ENCODE results near the gene NTF3.

DNA sequence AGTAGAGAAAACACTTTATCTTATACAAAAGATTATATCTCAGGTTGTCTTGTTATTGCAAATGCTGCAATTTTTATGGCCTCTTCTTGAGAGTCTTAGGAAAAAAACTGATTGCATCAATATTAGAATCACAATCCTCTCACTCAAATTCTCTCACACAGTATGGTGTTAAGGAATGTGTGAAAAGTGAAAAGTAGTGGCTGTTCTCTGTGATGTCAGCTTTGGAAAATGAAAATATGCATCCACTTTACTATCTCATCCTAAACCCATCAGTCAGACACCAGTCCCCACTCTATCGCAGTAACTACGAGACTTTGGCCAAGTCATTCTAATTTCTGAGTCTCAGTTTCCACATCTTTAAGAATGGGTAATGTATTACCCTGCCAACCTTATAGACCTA lies 32.6 kb upstream of the NTF3 start:
- no peak for TF ChIP-seq POLR2A (IDR thresholded peaks at IDR 0.05; ENCODE audit: extremely low read depth, insufficient read length)
- TF ChIP-seq, protein P1, sequence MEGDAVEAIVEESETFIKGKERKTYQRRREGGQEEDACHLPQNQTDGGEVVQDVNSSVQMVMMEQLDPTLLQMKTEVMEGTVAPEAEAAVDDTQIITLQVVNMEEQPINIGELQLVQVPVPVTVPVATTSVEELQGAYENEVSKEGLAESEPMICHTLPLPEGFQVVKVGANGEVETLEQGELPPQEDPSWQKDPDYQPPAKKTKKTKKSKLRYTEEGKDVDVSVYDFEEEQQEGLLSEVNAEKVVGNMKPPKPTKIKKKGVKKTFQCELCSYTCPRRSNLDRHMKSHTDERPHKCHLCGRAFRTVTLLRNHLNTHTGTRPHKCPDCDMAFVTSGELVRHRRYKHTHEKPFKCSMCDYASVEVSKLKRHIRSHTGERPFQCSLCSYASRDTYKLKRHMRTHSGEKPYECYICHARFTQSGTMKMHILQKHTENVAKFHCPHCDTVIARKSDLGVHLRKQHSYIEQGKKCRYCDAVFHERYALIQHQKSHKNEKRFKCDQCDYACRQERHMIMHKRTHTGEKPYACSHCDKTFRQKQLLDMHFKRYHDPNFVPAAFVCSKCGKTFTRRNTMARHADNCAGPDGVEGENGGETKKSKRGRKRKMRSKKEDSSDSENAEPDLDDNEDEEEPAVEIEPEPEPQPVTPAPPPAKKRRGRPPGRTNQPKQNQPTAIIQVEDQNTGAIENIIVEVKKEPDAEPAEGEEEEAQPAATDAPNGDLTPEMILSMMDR (IDR thresholded peaks at IDR 0.05; ENCODE audit: low read depth, low read length) = no peak
- TF ChIP-seq MYC (IDR thresholded peaks at IDR 0.05; ENCODE audit: low read depth, low read length) = no peak

Measured in NB4 (cell line).